Osteoblast (primary cell): ENCODE measurements around the gene ACER3. TPM values are rescaled to one million over a fixed set of nuclear protein-coding genes. Genes with fewer than 3 reads are reported as not detected.

Experiments used
- DNase-seq: peaks from one replicate; pipeline ENCODE4 v3.0.0; 2011; ENCODE audit warnings: low spot score, mixed read lengths; ENCODE audit not compliant: insufficient read length; ENCODE audit errors: missing footprints
- H2AFZ ChIP-seq: 2 replicates; pipeline ENCODE4 v1.6.0; 2011; ENCODE audit warnings: mild to moderate bottlenecking, low read length
- H3K27ac ChIP-seq: 2 replicates; pipeline ENCODE4 v1.5.1; 2011; ENCODE audit warnings: mild to moderate bottlenecking, low read depth, low read length, moderate library complexity
- H3K27me3 ChIP-seq: 2 replicates; pipeline ENCODE4 v1.6.0; 2012; ENCODE audit warnings: mild to moderate bottlenecking, control low read depth, inconsistent platforms, low read length, moderate library complexity; ENCODE audit not compliant: insufficient read depth
- H3K36me3 ChIP-seq: 2 replicates; pipeline ENCODE4 v1.5.1; 2011; ENCODE audit warnings: mild to moderate bottlenecking, low read length, control low read depth, moderate library complexity; ENCODE audit not compliant: insufficient read depth
- H3K4me1 ChIP-seq: 2 replicates; pipeline ENCODE4 v1.5.1; 2011; ENCODE audit warnings: mild to moderate bottlenecking, low read length, control low read depth, moderate library complexity; ENCODE audit not compliant: insufficient read depth
- H3K4me2 ChIP-seq: 2 replicates; pipeline ENCODE4 v1.6.0; 2011; ENCODE audit warnings: mild to moderate bottlenecking, low read length; ENCODE audit not compliant: insufficient read depth
- H3K4me3 ChIP-seq: fragments of 200-600 bp; sonication (generic); 3 replicates; pipeline ENCODE4 v1.5.1; 2012; ENCODE audit warnings: mild to moderate bottlenecking, low read length, inconsistent platforms; ENCODE audit not compliant: insufficient read depth
- H3K79me2 ChIP-seq: 2 replicates; pipeline ENCODE4 v1.6.0; 2012; ENCODE audit warnings: mild to moderate bottlenecking, low read length, control low read depth, inconsistent platforms; ENCODE audit not compliant: insufficient read depth
- H3K9me3 ChIP-seq: 2 replicates; pipeline ENCODE4 v1.5.1; 2011; ENCODE audit warnings: low read depth, low read length, control low read depth
- H4K20me1 ChIP-seq: 2 replicates; pipeline ENCODE4 v1.6.0; 2012; ENCODE audit warnings: mild to moderate bottlenecking, low read length, control low read depth; ENCODE audit not compliant: insufficient read depth
- total RNA-seq: library from RNA; depleted of rRNA; stranded (reverse); fragments of >200 nt; gene quantifications from 2 replicates; pipeline ENCODE4 v1.2.3, GENCODE V29; 2012
- TF ChIP-seq, protein P1 (sequence below): IDR thresholded peaks from 2 replicates; pipeline ENCODE4 v1.5.1; 2011; ENCODE audit warnings: mild to moderate bottlenecking, low read depth, low read length, moderate library complexity; ENCODE audit errors: extremely low read depth

The ACER3 gene
- total RNA-seq, 1 donor: 9.8 TPM

DNA sequence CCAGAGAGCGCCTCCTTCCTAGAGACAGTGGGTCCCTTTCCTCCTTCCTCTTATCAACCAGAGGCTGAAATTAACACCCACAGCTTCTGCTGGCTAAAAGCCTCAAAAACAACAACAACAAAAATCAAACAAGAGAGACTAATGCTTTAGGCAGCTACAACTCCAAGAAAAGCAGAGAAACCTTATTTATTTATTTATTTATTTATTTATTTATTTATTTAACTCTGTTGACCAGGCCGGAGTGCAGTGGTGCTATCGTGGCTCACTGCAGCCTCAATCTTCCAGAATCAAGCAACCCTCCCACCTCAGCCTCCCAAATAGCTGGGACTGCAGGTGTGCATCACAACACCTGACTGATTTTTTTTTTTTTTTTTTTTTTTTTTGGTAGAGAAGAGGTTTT is 170.9 kb downstream of the ACER3 start:
- Histone ChIP-seq H3K79me2 (no peaks in the 10 kb centered on the region), H2AFZ (no peak overlapping the region), H3K27ac (no peak overlapping the region), H3K27me3 (peaks cover 40% of the 10 kb centered on the region), H3K4me2 (no peak overlapping the region), H3K4me3 (no peak overlapping the region), H4K20me1 (no peaks in the 10 kb centered on the region), H3K9me3 (no peaks in the 10 kb centered on the region), H3K36me3 (no peaks in the 10 kb centered on the region), H3K4me1 (no peaks in the 10 kb centered on the region)
- TF ChIP-seq, protein P1, sequence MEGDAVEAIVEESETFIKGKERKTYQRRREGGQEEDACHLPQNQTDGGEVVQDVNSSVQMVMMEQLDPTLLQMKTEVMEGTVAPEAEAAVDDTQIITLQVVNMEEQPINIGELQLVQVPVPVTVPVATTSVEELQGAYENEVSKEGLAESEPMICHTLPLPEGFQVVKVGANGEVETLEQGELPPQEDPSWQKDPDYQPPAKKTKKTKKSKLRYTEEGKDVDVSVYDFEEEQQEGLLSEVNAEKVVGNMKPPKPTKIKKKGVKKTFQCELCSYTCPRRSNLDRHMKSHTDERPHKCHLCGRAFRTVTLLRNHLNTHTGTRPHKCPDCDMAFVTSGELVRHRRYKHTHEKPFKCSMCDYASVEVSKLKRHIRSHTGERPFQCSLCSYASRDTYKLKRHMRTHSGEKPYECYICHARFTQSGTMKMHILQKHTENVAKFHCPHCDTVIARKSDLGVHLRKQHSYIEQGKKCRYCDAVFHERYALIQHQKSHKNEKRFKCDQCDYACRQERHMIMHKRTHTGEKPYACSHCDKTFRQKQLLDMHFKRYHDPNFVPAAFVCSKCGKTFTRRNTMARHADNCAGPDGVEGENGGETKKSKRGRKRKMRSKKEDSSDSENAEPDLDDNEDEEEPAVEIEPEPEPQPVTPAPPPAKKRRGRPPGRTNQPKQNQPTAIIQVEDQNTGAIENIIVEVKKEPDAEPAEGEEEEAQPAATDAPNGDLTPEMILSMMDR: no peak
- DNase-seq: no peak

DNA sequence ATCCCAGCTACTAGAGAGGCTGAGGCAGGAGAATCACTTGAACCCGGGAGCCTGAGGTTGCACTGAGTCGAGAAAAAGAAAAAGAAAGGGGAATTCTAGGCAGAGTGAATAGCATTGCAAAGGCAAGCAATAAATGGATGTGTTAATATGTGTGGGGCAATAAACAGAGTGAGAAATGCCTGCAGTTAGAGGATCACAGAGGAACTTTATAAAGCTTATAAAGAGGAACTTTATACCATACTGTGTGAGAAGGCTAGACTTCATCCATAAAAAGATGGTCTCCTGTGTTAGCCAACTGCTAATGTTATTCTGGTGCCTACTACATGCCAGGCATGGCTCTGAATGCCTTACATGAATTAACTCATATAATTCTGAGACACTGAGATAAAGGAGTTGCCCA is 174.3 kb downstream of the ACER3 start:
- H4K20me1 ChIP-seq: no peaks in the 10 kb centered on the region
- H3K27ac ChIP-seq: no peak overlapping the region
- DNase-seq: no peak
- H3K4me3 ChIP-seq: no peak overlapping the region
- H3K79me2 ChIP-seq: no peaks in the 10 kb centered on the region
- H3K9me3 ChIP-seq: no peaks in the 10 kb centered on the region
- peaks cover 46% of the 10 kb centered on the region for H3K27me3 ChIP-seq
- H3K4me1 ChIP-seq: no peaks in the 10 kb centered on the region
- no peak overlapping the region for H3K4me2 ChIP-seq
- TF ChIP-seq, protein P1: no peak
- H3K36me3 ChIP-seq: no peaks in the 10 kb centered on the region
- no peak overlapping the region for H2AFZ ChIP-seq

DNA sequence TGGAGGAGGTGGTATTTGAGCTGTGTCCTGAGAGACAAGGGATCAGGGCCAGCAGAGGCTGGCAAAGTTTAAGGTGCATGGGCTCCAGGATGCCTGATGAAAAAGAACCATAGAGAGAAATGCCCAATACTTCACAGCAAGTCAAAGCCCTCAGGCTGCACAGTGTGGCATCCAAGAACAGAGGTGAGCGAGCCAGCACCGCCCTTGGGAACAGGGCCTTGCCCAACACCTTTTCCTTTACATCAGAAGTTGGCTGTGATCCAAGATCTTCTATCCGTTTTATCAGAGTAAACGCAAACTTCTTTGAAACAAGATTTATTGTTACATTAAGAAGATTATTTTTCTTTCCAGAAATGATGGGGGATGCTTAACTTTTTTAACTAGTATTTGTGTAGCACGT is 174.9 kb downstream of the ACER3 start:
- no peak overlapping the region for H2AFZ ChIP-seq
- TF ChIP-seq, protein P1: no peak

DNA sequence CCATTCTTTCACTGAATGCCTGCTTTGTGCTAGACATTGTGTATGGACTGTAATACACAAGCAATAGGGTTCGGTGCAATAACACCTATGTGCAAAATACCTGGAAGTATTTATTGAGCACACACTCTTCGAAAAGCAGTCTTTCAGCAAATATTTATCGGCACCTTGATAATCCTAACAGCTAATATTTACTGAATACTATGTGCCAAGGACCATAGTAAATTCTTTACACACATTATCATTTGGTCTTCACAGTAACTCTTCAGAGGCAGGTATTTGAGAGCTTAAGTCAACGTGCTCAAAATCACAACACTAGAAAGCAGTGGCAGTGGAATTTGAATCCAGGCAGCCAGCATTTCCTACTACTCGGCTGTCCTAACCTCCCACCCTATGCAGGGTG is 175.7 kb downstream of the ACER3 start:
- DNase-seq: no peak
- no peaks in the 10 kb centered on the region for H3K4me1 ChIP-seq
- no peak overlapping the region for H2AFZ ChIP-seq
- peaks cover 38% of the 10 kb centered on the region for H3K27me3 ChIP-seq
- H3K79me2 ChIP-seq: no peaks in the 10 kb centered on the region
- no peaks in the 10 kb centered on the region for H3K36me3 ChIP-seq
- no peaks in the 10 kb centered on the region for H4K20me1 ChIP-seq
- H3K27ac ChIP-seq: no peak overlapping the region
- no peak overlapping the region for H3K4me2 ChIP-seq
- no peak overlapping the region for H3K4me3 ChIP-seq
- no peaks in the 10 kb centered on the region for H3K9me3 ChIP-seq
- TF ChIP-seq, protein P1: no peak

More for the DNA sequence above, 174.9 kb downstream of the ACER3 start:
- H3K4me2 ChIP-seq: no peak overlapping the region
- no peaks in the 10 kb centered on the region for H3K4me1 ChIP-seq
- no peaks in the 10 kb centered on the region for H4K20me1 ChIP-seq
- no peaks in the 10 kb centered on the region for H3K9me3 ChIP-seq
- H3K27me3 ChIP-seq: peaks cover 45% of the 10 kb centered on the region
- H3K4me3 ChIP-seq: no peak overlapping the region
- H3K36me3 ChIP-seq: no peaks in the 10 kb centered on the region
- no peaks in the 10 kb centered on the region for H3K79me2 ChIP-seq
- H3K27ac ChIP-seq: no peak overlapping the region
- no peak for DNase-seq
